Gastroesophageal sphincter (tissue), 4 donors: Measurements from ENCODE around the gene DDIAS. TPM values are rescaled to one million over a fixed set of nuclear protein-coding genes. Genes with fewer than 3 reads are reported as not detected.
"Not testable (repeated sequence)": the region's sequence is repeated elsewhere in the genome, so short reads cannot be mapped to it uniquely, and the experiment has no call there.

Source experiments
- ATAC-seq: fragments of 150-250 bp; one replicate; pipeline ENCODE4 v1.9.1; 2016; ENCODE audit warnings: mild to moderate bottlenecking, moderate library complexity
- H3K27ac ChIP-seq, 4 donors: fragments of 200-600 bp; sonication (generic) in 3 of 4; 1 replicate in 3 of 4; 2 replicates in 1 of 4; pipeline ENCODE4 v1.5.1; 2016 to 2019
- H3K27me3 ChIP-seq: fragments of 200-600 bp; sonication (generic); one replicate; pipeline ENCODE4 v1.5.1; 2019
- H3K36me3 ChIP-seq, 2 donors: fragments of 200-600 bp; sonication (generic); one replicate each; pipeline ENCODE4 v1.5.1; 2019; ENCODE audit warnings: control low read depth in 1 of 2
- H3K4me1 ChIP-seq, 3 donors: fragments of 200-600 bp; sonication (generic); 1 replicate in 2 of 3; 2 replicates in 1 of 3; pipeline ENCODE4 v1.5.1; 2016 to 2019; ENCODE audit warnings: control low read depth in 2 of 3
- H3K4me3 ChIP-seq, 2 donors: fragments of 200-600 bp; sonication (generic); one replicate each; pipeline ENCODE4 v1.5.1; 2019; ENCODE audit warnings: mild to moderate bottlenecking in 1 of 2, moderate library complexity in 1 of 2
- H3K9me3 ChIP-seq, 3 donors: fragments of 200-600 bp; sonication (generic); one replicate each; pipeline ENCODE4 v1.5.1; 2017 to 2019; ENCODE audit warnings: control low read depth in 2 of 3
- EP300 ChIP-seq: sonication (generic); formaldehyde crosslinking; IDR thresholded peaks from one replicate; pipeline ENCODE4 v1.6.1; 2017; ENCODE audit warnings: antibody characterized with exemption, mild to moderate bottlenecking
- POLR2A ChIP-seq, 2 donors: fragments of 450-650 bp; IDR thresholded peaks; one replicate each; pipeline ENCODE4 v1.6.1; 2017; ENCODE audit warnings: antibody characterized with exemption in 2 of 2, mild to moderate bottlenecking in 2 of 2, moderate library complexity in 1 of 2
- POLR2AphosphoS5 ChIP-seq: sonication (generic); formaldehyde crosslinking; IDR thresholded peaks from one replicate; pipeline ENCODE4 v1.6.1; 2017; ENCODE audit warnings: antibody characterized with exemption
- WGBS, 2 donors: methylation state at CpG; one replicate each; pipeline ENCODE4 v1.1.5; 2018; ENCODE audit warnings: low coverage in 1 of 2; 5-methylcytosine and 5-hydroxymethylcytosine counted together
- total RNA-seq, 4 donors: library from RNA; depleted of rRNA; stranded (reverse); fragments of >200 nt; gene quantifications; one replicate each; pipeline ENCODE4 v1.1.0, GENCODE V29; 2016
- TF ChIP-seq, protein P1 (sequence below), 4 experiments: fragments of 200-600 bp in 2 of 4; fragments of 450-650 bp in 2 of 4; sonication (generic) in 1 of 4; IDR thresholded peaks; one replicate each; pipeline ENCODE4 v1.5.1; 2017 to 2019; ENCODE audit warnings: antibody characterized with exemption in 4 of 4, mild to moderate bottlenecking in 2 of 4, moderate library complexity in 2 of 4

Gene DDIAS
- total RNA-seq, 4 donors from 2014 or later: 0.31 to 2.3 (median 1.0) TPM

DNA sequence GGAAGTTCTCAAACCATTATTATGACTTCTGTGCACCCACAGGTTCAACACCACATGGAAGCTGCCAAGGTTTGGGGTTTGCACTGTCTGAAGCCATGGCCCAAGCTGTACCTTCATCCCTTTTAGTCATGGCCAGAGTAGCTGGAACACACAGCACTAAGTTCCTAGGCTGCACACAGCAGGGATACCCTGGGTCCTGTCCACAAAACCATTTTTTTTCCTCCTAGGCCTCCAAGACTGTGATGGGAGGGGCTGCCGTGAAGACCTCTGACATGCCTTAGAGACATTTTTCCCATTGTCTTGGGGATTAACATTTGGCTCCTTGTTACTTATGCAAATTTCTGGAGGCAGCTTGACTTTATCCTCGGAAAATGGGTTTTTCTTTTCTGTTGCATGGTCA is 42.7 kb downstream of the DDIAS start:
- TF ChIP-seq POLR2A (IDR thresholded peaks at IDR 0.05) (no peak), EP300 (no peak), POLR2AphosphoS5 (no peak)
- TF ChIP-seq, protein P1, sequence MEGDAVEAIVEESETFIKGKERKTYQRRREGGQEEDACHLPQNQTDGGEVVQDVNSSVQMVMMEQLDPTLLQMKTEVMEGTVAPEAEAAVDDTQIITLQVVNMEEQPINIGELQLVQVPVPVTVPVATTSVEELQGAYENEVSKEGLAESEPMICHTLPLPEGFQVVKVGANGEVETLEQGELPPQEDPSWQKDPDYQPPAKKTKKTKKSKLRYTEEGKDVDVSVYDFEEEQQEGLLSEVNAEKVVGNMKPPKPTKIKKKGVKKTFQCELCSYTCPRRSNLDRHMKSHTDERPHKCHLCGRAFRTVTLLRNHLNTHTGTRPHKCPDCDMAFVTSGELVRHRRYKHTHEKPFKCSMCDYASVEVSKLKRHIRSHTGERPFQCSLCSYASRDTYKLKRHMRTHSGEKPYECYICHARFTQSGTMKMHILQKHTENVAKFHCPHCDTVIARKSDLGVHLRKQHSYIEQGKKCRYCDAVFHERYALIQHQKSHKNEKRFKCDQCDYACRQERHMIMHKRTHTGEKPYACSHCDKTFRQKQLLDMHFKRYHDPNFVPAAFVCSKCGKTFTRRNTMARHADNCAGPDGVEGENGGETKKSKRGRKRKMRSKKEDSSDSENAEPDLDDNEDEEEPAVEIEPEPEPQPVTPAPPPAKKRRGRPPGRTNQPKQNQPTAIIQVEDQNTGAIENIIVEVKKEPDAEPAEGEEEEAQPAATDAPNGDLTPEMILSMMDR (IDR thresholded peaks at IDR 0.05): no peak
- H3K4me1 ChIP-seq: no peaks in the 10 kb centered on the region
- H3K9me3 ChIP-seq: no peaks in the 10 kb centered on the region
- no peak for ATAC-seq
- no peaks in the 10 kb centered on the region for H3K27me3 ChIP-seq
- no peaks in the 10 kb centered on the region for H3K36me3 ChIP-seq
- H3K27ac ChIP-seq: no peak overlapping the region
- 76 to 85% methylated on average over 2 of the region's 2 CpGs for WGBS, 2 donors
- no peak overlapping the region for H3K4me3 ChIP-seq

- 80% methylated on average over 1 of the region's 1 CpG; no CpG with 5 or more reads in 1 of the 2 donors for WGBS, 2 donors
- not testable (repeated sequence) for H3K27me3 ChIP-seq, H3K4me1 ChIP-seq, H3K4me3 ChIP-seq, H3K9me3 ChIP-seq, H3K27ac ChIP-seq, ATAC-seq, H3K36me3 ChIP-seq
Observed at GRCh38 chr11:82945041-82945440, 43.5 kb downstream of the DDIAS start.

DNA sequence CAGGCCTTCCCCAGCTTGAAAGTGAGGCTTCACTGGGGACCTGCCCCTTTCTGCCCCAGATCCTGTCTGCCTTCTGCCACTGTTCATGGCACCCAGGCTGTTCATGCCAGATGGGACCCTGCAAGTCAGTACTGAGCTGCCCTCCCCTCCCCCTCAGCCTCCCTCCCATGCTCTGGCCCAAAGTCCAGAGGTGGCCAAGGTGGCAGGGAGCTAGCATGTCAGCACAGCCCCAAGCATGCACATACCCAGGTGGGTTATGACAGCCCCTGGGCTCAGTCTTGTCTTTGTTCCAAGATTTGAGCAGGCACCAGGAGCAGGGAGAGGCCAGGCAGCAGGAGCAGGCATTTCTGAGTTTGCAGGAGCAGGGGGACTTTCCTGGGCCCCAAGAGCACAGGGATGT is 44.1 kb downstream of the DDIAS start:
- no peaks in the 10 kb centered on the region for H3K36me3 ChIP-seq
- no peak for ATAC-seq

DNA sequence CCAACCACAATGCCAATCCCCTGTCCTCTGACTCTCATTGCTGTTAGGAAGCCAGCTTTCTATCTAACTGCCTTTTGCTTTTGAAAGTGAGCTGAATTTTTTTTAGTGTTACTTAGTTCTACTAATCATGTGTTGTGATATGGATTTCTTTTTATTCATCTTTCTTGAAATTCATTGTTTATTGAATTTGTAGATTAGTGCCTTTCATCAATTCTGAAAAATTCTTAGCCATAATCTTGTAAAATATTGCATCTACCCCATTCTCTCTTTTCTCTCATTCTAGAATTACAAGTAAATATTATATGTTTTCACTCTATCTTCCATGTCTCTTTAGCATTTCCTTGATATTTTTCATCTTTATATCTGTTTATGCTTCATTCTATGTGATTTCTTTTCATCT is 47.8 kb downstream of the DDIAS start:
- H3K4me3 ChIP-seq: no peak overlapping the region
- no peak overlapping the region for H3K27ac ChIP-seq
- no peaks in the 10 kb centered on the region for H3K27me3 ChIP-seq
- ATAC-seq: no peak
- H3K4me1 ChIP-seq: no peaks in the 10 kb centered on the region
- TF ChIP-seq POLR2AphosphoS5: no peak
- TF ChIP-seq POLR2A (IDR thresholded peaks at IDR 0.05): no peak
- TF ChIP-seq EP300: no peak
- TF ChIP-seq, protein P1 (IDR thresholded peaks at IDR 0.05): no peak
- H3K9me3 ChIP-seq: peaks cover 0 to 6% (median 0%) of the 10 kb centered on the region in 3 donors
- no peaks in the 10 kb centered on the region for H3K36me3 ChIP-seq

More for the DNA sequence above, 44.1 kb downstream of the DDIAS start:
- no peaks in the 10 kb centered on the region for H3K27me3 ChIP-seq
- H3K4me3 ChIP-seq: no peak overlapping the region
- no peaks in the 10 kb centered on the region for H3K4me1 ChIP-seq
- TF ChIP-seq EP300 (no peak), POLR2AphosphoS5 (no peak), POLR2A (IDR thresholded peaks at IDR 0.05) (no peak)
- TF ChIP-seq, protein P1 (IDR thresholded peaks at IDR 0.05): no peak
- H3K27ac ChIP-seq: no peak overlapping the region
- peaks cover 0 to 6% (median 0%) of the 10 kb centered on the region in 3 donors for H3K9me3 ChIP-seq

GRCh38 chr11:82950502-82950901 is 49.0 kb downstream of the DDIAS start:
- not testable (repeated sequence) for ATAC-seq, H3K27me3 ChIP-seq, H3K4me3 ChIP-seq, H3K9me3 ChIP-seq, H3K27ac ChIP-seq, H3K36me3 ChIP-seq, H3K4me1 ChIP-seq
- WGBS, 2 donors: 91 to 100% methylated on average over 2 of the region's 2 CpGs

- ATAC-seq, H3K27me3 ChIP-seq, H3K36me3 ChIP-seq, H3K4me3 ChIP-seq, H3K9me3 ChIP-seq, H3K4me1 ChIP-seq, H3K27ac ChIP-seq: not testable (repeated sequence)
- WGBS, 2 donors: no CpG with 5 or more reads among the region's 9 CpGs
Observed at GRCh38 chr11:82955736-82956453, 54.4 kb downstream of the DDIAS start.
